Common myeloid progenitor, CD34-positive (primary cell): Measurements from ENCODE around the gene CRYM.

ENCODE experiments used
- CTCF ChIA-PET: fragments of 350-600 bp; sonication (Branson Sonifier 250); formaldehyde crosslinking; loops from one replicate; lab custom pipeline; 2021; ENCODE audit warnings: antibody characterized with exemption; lab: Charles Lee
- POLR2A ChIA-PET: fragments of 350-600 bp; sonication (Branson Sonifier 250); formaldehyde crosslinking; loops from one replicate; lab custom pipeline; 2021; ENCODE audit warnings: antibody characterized with exemption; lab: Charles Lee
- DNase-seq, 3 donors: peaks; one replicate each; pipeline versions ENCODE4 v3.0.0 to v3.0.0-alpha.2; 2013
- H3K27ac ChIP-seq, 2 experiments: 1 replicate in 1 of 2; 2 replicates in 1 of 2; pipeline ENCODE4 v1.7.0; 2013; ENCODE audit warnings: inconsistent platforms in 2 of 2, low read length in 2 of 2, mild to moderate bottlenecking in 2 of 2, low read depth in 1 of 2, moderate library complexity in 1 of 2; ENCODE audit not compliant: severe bottlenecking in 2 of 2, insufficient read depth in 1 of 2, poor library complexity in 1 of 2
- H3K27me3 ChIP-seq, 5 experiments: replicated peaks in 2 of 5; 1 replicate in 3 of 5; 2 replicates in 2 of 5; pipeline versions ENCODE4 v1.6.1 to v1.7.0; 2013; ENCODE audit warnings: low read length in 4 of 5, mild to moderate bottlenecking in 2 of 5, moderate library complexity in 2 of 5, inconsistent platforms in 1 of 5; ENCODE audit not compliant: insufficient read depth in 5 of 5, control insufficient read depth in 4 of 5
- H3K36me3 ChIP-seq, 4 experiments: 1 replicate in 2 of 4; 2 replicates in 2 of 4; pipeline versions ENCODE4 v1.6.1 to v1.7.0; 2013; ENCODE audit warnings: low read length in 3 of 4, control low read depth in 1 of 4, mild to moderate bottlenecking in 1 of 4; ENCODE audit not compliant: control insufficient read depth in 4 of 4, insufficient read depth in 4 of 4
- H3K4me1 ChIP-seq, 4 experiments: 1 replicate in 3 of 4; 2 replicates in 1 of 4; pipeline versions ENCODE4 v1.6.1 to v1.7.1; 2013; ENCODE audit warnings: low read length in 3 of 4, mild to moderate bottlenecking in 3 of 4, control low read depth in 1 of 4, inconsistent platforms in 1 of 4, moderate library complexity in 1 of 4; ENCODE audit not compliant: control insufficient read depth in 4 of 4, insufficient read depth in 4 of 4; ENCODE audit errors: control extremely low read depth in 1 of 4
- H3K4me3 ChIP-seq, 7 experiments: 1 replicate in 4 of 7; 2 replicates in 3 of 7; pipeline versions ENCODE4 v1.5.1 to v1.7.0; 2013; ENCODE audit warnings: mild to moderate bottlenecking in 7 of 7, low read length in 6 of 7, moderate library complexity in 6 of 7, inconsistent platforms in 2 of 7, low read depth in 2 of 7, control low read depth in 1 of 7; ENCODE audit not compliant: insufficient read depth in 4 of 7, control insufficient read depth in 1 of 7; ENCODE audit errors: extremely low read depth in 1 of 7
- H3K9me3 ChIP-seq, 5 experiments: 1 replicate in 4 of 5; 2 replicates in 1 of 5; pipeline versions ENCODE4 v1.6.1 to v1.7.1; 2013; ENCODE audit warnings: low read length in 4 of 5, mild to moderate bottlenecking in 2 of 5, inconsistent platforms in 1 of 5, low read depth in 1 of 5, moderate library complexity in 1 of 5; ENCODE audit not compliant: control insufficient read depth in 4 of 5, insufficient read depth in 2 of 5; ENCODE audit errors: control extremely low read depth in 1 of 5
- WGBS: methylation state at CpG from one replicate; pipeline ENCODE4 v1.1.5; 2013; ENCODE audit not compliant: insufficient coverage; 5-methylcytosine and 5-hydroxymethylcytosine counted together

CRYM gene

DNA sequence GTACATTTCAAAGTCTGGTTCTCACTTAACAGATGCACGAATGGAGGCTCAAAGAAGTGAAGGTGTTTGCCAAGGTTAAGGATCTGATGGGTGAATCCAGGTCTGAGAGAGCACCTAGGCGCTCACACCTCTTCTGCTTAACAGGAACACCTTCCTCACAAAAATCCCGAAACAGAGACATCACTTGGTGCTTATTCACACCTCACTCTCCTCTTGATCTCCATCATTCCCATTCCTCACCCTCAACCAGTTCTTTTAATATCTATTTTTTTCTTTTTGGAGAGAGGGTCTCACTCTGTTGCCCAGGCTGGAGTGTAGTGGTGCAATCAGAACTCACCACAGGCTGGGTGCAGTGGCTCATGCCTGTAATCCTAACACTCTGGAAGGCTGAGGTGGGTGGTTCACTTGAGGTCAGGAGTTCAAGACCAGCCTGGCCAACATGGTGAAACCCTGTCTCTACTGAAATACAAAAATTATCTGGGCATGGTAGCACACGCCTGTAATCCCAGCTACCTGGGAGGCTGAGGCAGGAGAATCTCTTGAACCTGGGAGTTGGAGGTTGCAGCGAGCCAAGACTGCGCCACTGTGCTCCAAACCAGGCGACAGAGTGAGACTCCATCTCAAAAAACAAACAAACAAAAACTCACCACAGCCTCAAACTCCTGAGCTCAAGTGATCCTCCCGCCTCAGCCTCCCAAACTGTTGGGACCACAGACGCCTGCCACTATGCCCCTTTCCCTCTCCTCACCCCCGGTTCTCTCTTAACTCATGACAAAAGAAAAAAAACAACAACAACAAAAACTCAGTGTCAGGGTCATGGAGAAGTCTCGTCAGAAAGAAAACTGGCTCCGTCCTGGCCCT lies 15.1 kb downstream of the CRYM start:
- H3K27ac ChIP-seq, result no peak overlapping the region
- DNase-seq, result no peak
- H3K4me3 ChIP-seq, result no peak overlapping the region
- no peaks in the 10 kb centered on the region for H3K9me3 ChIP-seq
- CTCF ChIA-PET, result no interaction called here
- peaks cover 0 to 9% (median 0%) of the 10 kb centered on the region in 5 experiments for H3K27me3 ChIP-seq
- 98% methylated on average over 8 of the region's 12 CpGs for WGBS
- POLR2A ChIA-PET, result no interaction called here
- H3K36me3 ChIP-seq, result no peaks in the 10 kb centered on the region
- H3K4me1 ChIP-seq, result peaks cover 0 to 3% (median 0%) of the 10 kb centered on the region in 4 experiments

DNA sequence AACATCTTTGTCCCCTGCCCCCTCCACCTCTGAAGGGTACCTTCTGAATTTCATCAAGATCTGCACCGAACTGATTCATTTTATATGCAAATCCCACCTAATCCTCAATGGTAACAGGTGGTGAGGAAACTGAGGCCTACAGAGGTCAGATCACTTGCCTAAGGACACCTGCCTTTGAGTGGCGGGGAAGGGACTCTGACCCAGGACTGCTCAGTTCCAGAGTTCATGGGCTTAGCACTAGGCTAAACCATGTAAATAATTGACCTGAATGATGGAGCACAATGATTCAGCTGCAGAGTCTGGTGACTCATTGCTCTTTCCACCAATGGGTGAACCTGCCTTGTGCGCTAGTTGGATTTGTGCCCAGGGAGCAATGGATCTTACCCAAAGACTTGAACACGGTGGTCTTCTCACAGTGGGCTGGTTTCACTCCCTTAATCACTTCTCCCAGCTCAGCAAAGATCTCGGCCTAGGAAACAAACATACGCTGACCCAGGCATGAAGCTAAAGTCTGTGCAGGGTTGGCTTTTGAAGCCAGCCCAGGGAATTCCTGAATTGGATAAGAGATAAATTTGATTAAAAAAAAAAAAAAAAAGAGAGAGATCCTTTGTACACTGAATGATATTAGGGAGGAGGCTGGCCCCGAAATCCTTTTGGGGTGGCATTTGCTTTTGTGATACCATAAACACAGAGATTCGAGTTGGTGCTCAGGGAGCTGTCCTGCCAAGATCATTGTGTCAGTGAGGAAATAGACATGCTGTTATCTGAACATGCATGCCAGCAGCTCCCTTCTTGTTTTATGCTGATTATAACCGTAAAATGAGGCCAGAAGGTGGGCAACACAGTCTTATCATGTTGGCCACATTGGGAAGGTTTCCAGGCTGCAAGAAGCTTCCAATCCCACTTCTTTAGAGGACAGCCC lies 17.0 kb downstream of the CRYM start:
- peak; percentile 73 to 87 (median 75) for DNase-seq
- WGBS, result 81% methylated on average over 8 of the region's 9 CpGs
- Histone ChIP-seq H3K27me3 (peaks cover 0 to 15% (median 0%) of the 10 kb centered on the region in 5 experiments), H3K9me3 (no peaks in the 10 kb centered on the region), H3K4me3 (no peak overlapping the region), H3K36me3 (no peaks in the 10 kb centered on the region), H3K27ac (no peak overlapping the region), H3K4me1 (peaks cover 0 to 3% (median 0%) of the 10 kb centered on the region in 4 experiments)
- ChIA-PET CTCF (interaction anchor here (0.9 to 2.1 kb wide), 3 partner anchors 14 to 21 kb away, joined by 4 to 7 read pairs (median 5); no protein-coding TSS in a partner anchor), POLR2A (no interaction called here)

DNA sequence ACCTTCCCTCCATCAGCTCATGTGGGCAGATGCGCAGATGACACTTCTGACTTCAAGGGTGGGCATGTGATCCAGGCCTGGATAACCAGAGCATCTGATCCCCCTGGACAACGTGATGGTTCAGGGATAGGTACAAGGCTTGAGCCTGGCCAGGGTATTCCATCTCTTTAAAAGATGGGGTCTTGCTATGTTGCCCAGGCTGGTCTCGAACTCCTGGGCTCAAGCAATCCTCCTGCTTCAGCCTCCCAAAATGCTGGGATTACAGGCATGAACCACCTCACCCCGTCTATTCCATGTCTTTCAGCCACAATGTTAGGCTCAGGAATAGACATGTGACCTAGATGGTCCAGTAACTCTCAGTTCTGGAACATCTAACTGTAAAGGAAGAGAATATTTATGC lies 20.8 kb downstream of the CRYM start:
- no peak overlapping the region for H3K4me3 ChIP-seq
- H3K4me1 ChIP-seq, result peaks cover 0 to 3% (median 0%) of the 10 kb centered on the region in 4 experiments
- no peak for DNase-seq
- no peaks in the 10 kb centered on the region for H3K36me3 ChIP-seq
- no peak overlapping the region for H3K27ac ChIP-seq
- ChIA-PET CTCF (interaction anchor here (1.6 kb wide), 1 partner anchor 18 kb away, joined by 3 read pairs; no protein-coding TSS in a partner anchor), POLR2A (no interaction called here)
- 90% methylated on average over 2 of the region's 4 CpGs for whole genome bisulfite sequencing
- H3K27me3 ChIP-seq, result peaks cover 0 to 15% (median 0%) of the 10 kb centered on the region in 5 experiments
- no peaks in the 10 kb centered on the region for H3K9me3 ChIP-seq

DNA sequence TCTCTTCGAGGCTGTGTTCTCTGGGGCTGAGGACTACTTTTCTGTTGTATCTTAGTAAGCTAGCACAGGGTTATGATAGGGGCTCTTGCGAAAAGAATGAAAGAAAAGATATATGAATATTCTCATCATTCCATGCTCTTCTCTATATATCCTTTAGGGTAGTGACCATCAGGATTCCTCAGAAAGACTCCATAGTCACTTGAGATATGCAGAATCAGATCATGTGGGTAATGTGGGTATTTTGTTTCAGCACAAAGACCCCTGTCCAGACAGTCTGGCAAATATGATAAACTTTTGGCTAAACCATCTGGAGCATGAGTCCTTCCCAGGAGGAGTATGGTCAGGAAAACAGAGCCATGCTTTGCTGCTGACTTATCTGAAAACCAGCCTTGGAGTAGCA lies 21.5 kb downstream of the CRYM start:
- Histone ChIP-seq H3K36me3 (no peaks in the 10 kb centered on the region), H3K27ac (no peak overlapping the region), H3K4me1 (no peaks in the 10 kb centered on the region), H3K9me3 (no peaks in the 10 kb centered on the region), H3K27me3 (peaks cover 0 to 12% (median 0%) of the 10 kb centered on the region in 5 experiments), H3K4me3 (no peak overlapping the region)
- CTCF ChIA-PET, result interaction anchor here (1.6 kb wide), 1 partner anchor 19 kb away, joined by 3 read pairs; no protein-coding TSS in a partner anchor
- no CpG with 5 or more reads among the region's 2 CpGs for WGBS
- POLR2A ChIA-PET, result no interaction called here
- DNase-seq, result no peak

DNA sequence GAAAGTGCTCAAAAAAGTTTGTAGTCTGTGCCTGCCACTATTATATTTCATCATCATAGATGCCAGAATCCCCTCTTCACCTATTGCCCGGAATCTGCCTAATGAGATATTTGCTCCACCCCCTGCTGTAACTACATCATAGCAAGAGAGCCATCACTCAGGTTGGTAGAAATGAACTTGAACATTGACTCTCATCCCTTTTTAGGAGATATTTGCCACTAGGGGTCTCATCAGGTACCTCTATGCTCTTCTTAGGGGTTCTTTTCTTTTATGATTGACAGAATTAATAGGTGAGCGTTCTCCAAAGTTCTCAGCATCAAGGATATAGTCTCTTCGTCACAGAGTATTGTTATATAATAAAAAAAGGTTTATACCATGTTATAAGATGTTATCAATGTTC lies 24.6 kb downstream of the CRYM start:
- ChIA-PET CTCF (no interaction called here), POLR2A (no interaction called here)

DNA sequence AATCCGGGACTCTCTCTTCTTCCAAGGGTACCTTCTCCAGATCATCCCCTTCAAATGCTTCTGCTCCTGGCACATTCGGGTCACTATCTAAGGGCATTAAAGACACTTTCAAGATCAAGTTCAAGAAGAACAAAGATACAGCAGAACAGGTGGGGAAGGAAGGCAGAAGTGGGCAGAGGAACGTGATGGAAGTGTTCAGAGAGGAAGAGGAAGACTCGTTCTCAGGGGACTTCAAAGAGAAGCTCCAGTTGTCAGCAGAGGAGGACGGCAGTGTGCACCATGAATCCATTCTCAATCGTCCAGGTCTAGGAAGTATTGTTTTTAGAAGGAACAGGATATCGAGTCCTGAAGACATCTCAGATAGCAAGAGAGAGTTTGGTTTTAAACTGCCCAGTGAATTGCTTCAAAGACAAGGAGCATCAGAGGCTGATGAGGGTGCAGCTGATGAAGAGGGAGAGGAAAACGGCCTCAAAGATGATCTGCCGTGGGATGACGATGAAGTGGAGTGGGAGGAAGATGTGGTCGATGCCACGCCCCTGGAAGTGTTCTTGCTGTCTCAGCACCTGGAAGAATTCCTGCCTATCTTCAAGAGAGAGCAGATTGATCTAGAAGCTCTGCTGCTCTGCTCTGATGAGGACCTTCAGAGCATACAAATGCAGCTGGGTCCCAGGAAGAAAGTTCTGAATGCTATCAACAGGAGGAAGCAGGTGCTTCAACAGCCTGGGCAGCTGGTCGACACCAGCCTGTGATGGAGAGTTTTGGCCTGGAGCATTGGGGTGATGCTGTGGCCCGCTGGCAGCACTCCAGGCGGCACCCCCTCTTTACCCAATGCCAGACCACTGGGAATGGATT lies 27.8 kb downstream of the CRYM start:
- peaks cover 0 to 4% (median 3%) of the 10 kb centered on the region in 5 experiments for H3K27me3 ChIP-seq
- no peak for DNase-seq
- POLR2A ChIA-PET, result no interaction called here

More for the DNA sequence above, 24.6 kb downstream of the CRYM start:
- Histone ChIP-seq H3K36me3 (no peaks in the 10 kb centered on the region), H3K27ac (no peak overlapping the region), H3K27me3 (peaks cover 0 to 6% (median 4%) of the 10 kb centered on the region in 5 experiments), H3K9me3 (peaks cover 0 to 3% (median 0%) of the 10 kb centered on the region in 5 experiments), H3K4me3 (no peak overlapping the region), H3K4me1 (no peaks in the 10 kb centered on the region)
- no peak for DNase-seq
- no CpG with 5 or more reads among the region's 3 CpGs for WGBS

More for the DNA sequence above, 27.8 kb downstream of the CRYM start:
- CTCF ChIA-PET, result no interaction called here
- Histone ChIP-seq H3K36me3 (no peaks in the 10 kb centered on the region), H3K4me1 (no peaks in the 10 kb centered on the region), H3K9me3 (peaks cover 0 to 3% (median 0%) of the 10 kb centered on the region in 5 experiments), H3K4me3 (no peak overlapping the region), H3K27ac (no peak overlapping the region)
- 80% methylated on average over 10 of the region's 15 CpGs for WGBS
